Spleen (tissue), 11 donors: ENCODE data around the gene HSF2BP. TPM values are rescaled to one million over a fixed set of nuclear protein-coding genes. Genes with fewer than 3 reads are reported as not detected.

Experiments
- DNase-seq: peaks from one replicate; pipeline ENCODE4 v3.0.0-alpha.2; 2020
- H3K27ac ChIP-seq, 8 donors: fragments of 200-600 bp; sonication (generic) in 7 of 8; 1 replicate in 4 of 8; 2 replicates in 4 of 8; pipeline versions ENCODE4 v1.5.0 to v1.8.0; 2016 to 2021; ENCODE audit warnings: inconsistent platforms in 4 of 8, mild to moderate bottlenecking in 4 of 8, moderate library complexity in 1 of 8
- H3K27me3 ChIP-seq, 7 donors: fragments of 200-600 bp; sonication (generic) in 6 of 7; replicated peaks in 1 of 7; 1 replicate in 4 of 7; 2 replicates in 3 of 7; pipeline versions ENCODE4 v1.5.0 to v1.8.0; 2016 to 2021; ENCODE audit warnings: inconsistent platforms in 3 of 7, mild to moderate bottlenecking in 1 of 7
- H3K36me3 ChIP-seq, 6 donors: fragments of 200-600 bp; sonication (generic) in 5 of 6; 1 replicate in 4 of 6; 2 replicates in 2 of 6; pipeline versions ENCODE4 v1.5.0 to v1.8.0; 2016 to 2021; ENCODE audit warnings: inconsistent platforms in 2 of 6
- H3K4me1 ChIP-seq, 6 donors: fragments of 200-600 bp; sonication (generic) in 5 of 6; 1 replicate in 3 of 6; 2 replicates in 3 of 6; pipeline versions ENCODE4 v1.5.0 to v1.8.0; 2016 to 2021; ENCODE audit warnings: inconsistent platforms in 3 of 6
- H3K4me3 ChIP-seq, 8 donors: fragments of 200-600 bp; sonication (generic) in 7 of 8; 1 replicate in 4 of 8; 2 replicates in 4 of 8; pipeline versions ENCODE4 v1.5.0 to v1.8.0; 2016 to 2021; ENCODE audit warnings: inconsistent platforms in 4 of 8, mild to moderate bottlenecking in 4 of 8, moderate library complexity in 2 of 8
- H3K9me3 ChIP-seq, 8 donors: fragments of 200-600 bp; sonication (generic) in 7 of 8; 1 replicate in 4 of 8; 2 replicates in 4 of 8; pipeline versions ENCODE4 v1.5.0 to v1.8.0; 2016 to 2021; ENCODE audit warnings: inconsistent platforms in 4 of 8
- POLR2A ChIP-seq, 3 donors: fragments of 450-650 bp; IDR thresholded peaks; one replicate each; pipeline ENCODE4 v1.5.1; 2017; ENCODE audit warnings: antibody characterized with exemption in 3 of 3, mild to moderate bottlenecking in 1 of 3
- POLR2AphosphoS5 ChIP-seq, 3 donors: sonication (generic); formaldehyde crosslinking; IDR thresholded peaks; one replicate each; pipeline ENCODE4 v1.5.1; 2017; ENCODE audit warnings: antibody characterized with exemption in 3 of 3
- WGBS, 5 donors: extraction: QIAGEN DNeasy Blood & Tissue Kit in 3 of 5; methylation state at CpG; one replicate each; pipeline versions ENCODE4 v1.1.5 to v1.1.7; 2013 to 2018; 5-methylcytosine and 5-hydroxymethylcytosine counted together
- intact Hi-C: fragments of 100-400 bp; cut with DNase I; formaldehyde crosslinking; loops from one replicate; pipeline ENCODE4 v1.15.0; 2023; ENCODE audit warnings: low total_unique reads
- polyA plus RNA-seq, 3 donors: library from polyadenylated mRNA; stranded (reverse); fragments of 200-250 nt; gene quantifications; one replicate each; pipeline ENCODE4 v1.2.1, GENCODE V29; 2013
- total RNA-seq, 7 donors: library from RNA; depleted of rRNA in 3 of 7; stranded (reverse); fragments of >200 nt in 3 of 7; fragmentation: NEBNext Ultra II Directional in 4 of 7; extraction: Animal tissue kit (Norgen Biotek cat#: 25700) in 4 of 7; gene quantifications; one replicate each; pipeline versions ENCODE4 v1.1.0 to v1.2.1, GENCODE V29; 2016 to 2021
- TF ChIP-seq, protein P1 (sequence below), 11 experiments: fragments of 200-600 bp in 7 of 11; fragments of 450-650 bp in 4 of 11; sonication (generic) in 4 of 11; IDR thresholded peaks in 8 of 11; conservative IDR thresholded peaks in 3 of 11; 1 replicate in 7 of 11; 2 replicates in 4 of 11; pipeline versions ENCODE4 v1.4.0 to v1.8.0; 2016 to 2021; ENCODE audit warnings: antibody characterized with exemption in 11 of 11, inconsistent platforms in 4 of 11, mild to moderate bottlenecking in 1 of 11
- donor health status: healthy with polysubstance abuse.
- donor health status: DM: no; HTN: no; CAD: no; lungs with moderate emphysema.
- donor health status: DM: no; HTN: no; CAD: no.
- donor health status: Bipolar disorder and iron deficiency.
- donor health status: healthy.
- donor health status: DM: no; HTN: no; CAD: no.
- donor health status: DM: yes; HTN: yes; CAD: no.

The HSF2BP gene
- total and polyA plus RNA-seq, 10 donors = 0.13 to 1.9 (median 0.41) TPM; not detected in 2

DNA sequence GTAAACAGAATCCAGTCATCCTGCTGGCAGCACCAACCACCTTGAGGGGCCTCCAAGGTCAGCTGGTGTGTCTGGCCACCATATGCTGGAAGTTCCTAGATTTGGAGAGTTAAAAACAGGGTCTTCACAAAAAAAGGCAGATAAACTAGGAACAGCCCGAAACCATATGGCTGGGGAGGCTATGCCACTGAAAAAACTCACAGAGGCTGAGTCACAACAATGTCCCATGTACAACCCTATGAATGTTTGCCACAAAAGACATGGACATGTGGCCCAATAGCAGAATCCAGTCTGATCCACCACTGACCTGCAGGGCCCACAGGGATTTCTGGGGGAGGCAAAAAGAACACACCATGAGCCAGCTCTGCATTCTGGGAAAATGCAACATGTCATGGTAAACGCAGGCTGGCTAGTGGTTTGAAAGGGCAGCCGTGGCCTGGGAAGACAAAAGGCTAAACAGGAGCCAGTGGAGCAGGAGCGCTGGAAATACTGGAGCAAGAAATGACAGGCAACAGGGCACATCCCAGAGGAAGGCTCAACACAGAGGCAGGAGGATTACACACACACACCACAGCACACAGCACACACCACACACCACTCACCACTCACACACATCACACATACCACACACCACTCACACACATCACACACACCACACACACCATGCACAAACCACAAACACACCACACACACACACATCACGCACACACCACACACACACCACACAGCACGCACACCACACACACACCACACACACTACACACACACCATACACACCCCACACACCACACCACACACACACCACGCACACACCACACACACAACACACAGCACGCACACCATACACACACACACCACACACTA is 55.4 kb downstream of the HSF2BP start:
- H3K27ac ChIP-seq = no peak overlapping the region
- no peaks in the 10 kb centered on the region for H3K36me3 ChIP-seq
- intact Hi-C loops = no loop called here
- WGBS, 5 donors = 79 to 92% (median 84%) methylated on average over 7 to 8 of the region's 8 CpGs
- peaks cover 0 to 9% (median 5%) of the 10 kb centered on the region in 6 donors for H3K4me1 ChIP-seq
- no peak for DNase-seq
- no peaks in the 10 kb centered on the region for H3K9me3 ChIP-seq
- no peak overlapping the region for H3K4me3 ChIP-seq
- no peaks in the 10 kb centered on the region for H3K27me3 ChIP-seq
- TF ChIP-seq, protein P1, sequence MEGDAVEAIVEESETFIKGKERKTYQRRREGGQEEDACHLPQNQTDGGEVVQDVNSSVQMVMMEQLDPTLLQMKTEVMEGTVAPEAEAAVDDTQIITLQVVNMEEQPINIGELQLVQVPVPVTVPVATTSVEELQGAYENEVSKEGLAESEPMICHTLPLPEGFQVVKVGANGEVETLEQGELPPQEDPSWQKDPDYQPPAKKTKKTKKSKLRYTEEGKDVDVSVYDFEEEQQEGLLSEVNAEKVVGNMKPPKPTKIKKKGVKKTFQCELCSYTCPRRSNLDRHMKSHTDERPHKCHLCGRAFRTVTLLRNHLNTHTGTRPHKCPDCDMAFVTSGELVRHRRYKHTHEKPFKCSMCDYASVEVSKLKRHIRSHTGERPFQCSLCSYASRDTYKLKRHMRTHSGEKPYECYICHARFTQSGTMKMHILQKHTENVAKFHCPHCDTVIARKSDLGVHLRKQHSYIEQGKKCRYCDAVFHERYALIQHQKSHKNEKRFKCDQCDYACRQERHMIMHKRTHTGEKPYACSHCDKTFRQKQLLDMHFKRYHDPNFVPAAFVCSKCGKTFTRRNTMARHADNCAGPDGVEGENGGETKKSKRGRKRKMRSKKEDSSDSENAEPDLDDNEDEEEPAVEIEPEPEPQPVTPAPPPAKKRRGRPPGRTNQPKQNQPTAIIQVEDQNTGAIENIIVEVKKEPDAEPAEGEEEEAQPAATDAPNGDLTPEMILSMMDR (IDR thresholded peaks at IDR 0.05 in 8 of 11, conservative IDR thresholded peaks at IDR 0.05 in 3 of 11) = no peak
- TF ChIP-seq POLR2AphosphoS5 (IDR thresholded peaks at IDR 0.05) = no peak

DNA sequence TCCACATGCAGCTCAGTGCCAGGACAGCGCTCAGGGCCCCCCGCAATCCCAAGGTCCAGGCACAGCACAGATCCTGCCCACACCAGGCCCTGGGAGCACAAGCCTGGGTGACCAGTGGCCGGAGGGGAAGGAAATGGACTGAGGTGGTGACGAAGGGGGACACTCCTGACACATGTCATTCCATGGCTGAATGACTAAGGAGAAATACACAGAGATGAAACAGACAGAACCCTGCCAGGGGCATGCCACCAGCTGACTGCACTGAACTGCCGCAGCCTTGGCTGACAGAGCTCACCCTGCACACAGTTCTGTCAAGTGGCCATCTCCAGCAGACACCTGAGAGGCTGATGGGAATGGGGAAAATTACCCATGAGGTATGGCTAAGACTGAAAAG is 56.1 kb downstream of the HSF2BP start:
- Histone ChIP-seq H3K27me3 (no peaks in the 10 kb centered on the region), H3K36me3 (no peaks in the 10 kb centered on the region), H3K4me1 (peaks cover 0 to 9% (median 5%) of the 10 kb centered on the region in 6 donors), H3K9me3 (no peaks in the 10 kb centered on the region), H3K27ac (no peak overlapping the region), H3K4me3 (no peak overlapping the region)
- intact Hi-C loops = no loop called here
- TF ChIP-seq, protein P1 (IDR thresholded peaks at IDR 0.05 in 8 of 11, conservative IDR thresholded peaks at IDR 0.05 in 3 of 11) = no peak
- DNase-seq = no peak
- 67 to 83% (median 77%) methylated on average over 5 of the region's 5 CpGs for WGBS, 5 donors

DNA sequence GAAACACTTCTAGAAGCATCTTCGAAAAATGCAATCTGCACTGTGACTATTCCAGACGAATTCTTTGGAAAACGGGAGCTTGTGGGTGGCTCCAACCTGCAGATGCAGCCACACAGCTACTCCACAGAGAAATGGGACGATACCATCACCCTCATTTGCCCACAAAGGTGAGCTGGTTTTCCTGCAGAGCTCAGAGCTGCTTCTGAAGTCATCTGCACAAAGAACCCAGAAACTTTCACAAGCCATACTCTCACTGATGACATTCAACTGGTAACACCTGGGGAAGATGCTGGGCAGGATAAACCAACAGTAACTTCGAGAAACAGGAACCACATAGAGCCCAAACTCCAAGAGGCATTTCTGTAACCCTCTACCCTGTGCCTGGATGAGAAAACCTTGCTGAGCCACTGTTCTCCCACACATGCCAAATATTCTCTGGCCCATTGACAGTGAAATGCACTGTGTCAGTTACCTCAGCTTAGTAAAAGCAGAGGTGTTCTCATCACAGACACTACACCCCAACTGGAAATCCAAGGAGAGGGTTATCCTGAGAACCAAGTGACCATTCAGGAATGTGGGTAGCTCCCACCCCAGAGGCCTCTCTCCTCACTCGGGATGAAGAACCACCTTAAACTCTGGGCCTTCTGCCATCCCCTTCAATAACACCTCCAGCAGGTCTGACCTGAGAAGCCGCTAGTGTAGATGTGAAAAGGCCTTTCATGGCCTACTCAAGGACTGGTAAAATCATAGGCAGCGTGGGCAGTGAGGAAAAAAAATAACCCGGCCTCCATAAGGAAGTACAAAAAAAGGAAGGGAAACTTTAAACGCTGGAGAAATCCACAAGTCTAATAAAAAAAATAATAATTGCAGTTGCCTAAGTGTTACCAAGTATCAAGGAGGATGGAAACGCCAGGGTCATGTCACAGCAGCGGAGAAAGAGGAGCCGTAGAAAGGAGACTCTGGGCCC is 56.7 kb downstream of the HSF2BP start:
- H3K9me3 ChIP-seq = no peaks in the 10 kb centered on the region
- H3K4me3 ChIP-seq = no peak overlapping the region
- no peak for DNase-seq
- no peaks in the 10 kb centered on the region for H3K27me3 ChIP-seq
- no peak overlapping the region for H3K27ac ChIP-seq
- H3K4me1 ChIP-seq = peaks cover 0 to 9% (median 5%) of the 10 kb centered on the region in 6 donors
- intact Hi-C loops = no loop called here
- no peak for TF ChIP-seq POLR2A (IDR thresholded peaks at IDR 0.05)
- TF ChIP-seq, protein P1 (IDR thresholded peaks at IDR 0.05 in 8 of 11, conservative IDR thresholded peaks at IDR 0.05 in 3 of 11) = no peak
- no peaks in the 10 kb centered on the region for H3K36me3 ChIP-seq
- WGBS, 5 donors = 66 to 73% (median 69%) methylated on average over 13 of the region's 13 CpGs
